GM18505 (cell line): ENCODE results near the gene SLIT1.

Source experiments
- ATAC-seq: cut with Tn5 transposase; IDR thresholded peaks from one replicate; pipeline ENCODE4 v1.9.1; 2021; ENCODE audit not compliant: unreplicated experiment
- POLR2A ChIP-seq: IDR thresholded peaks from 4 replicates; pipeline ENCODE4 v1.6.1; 2011; ENCODE audit warnings: borderline replicate concordance; ENCODE audit not compliant: insufficient read depth, insufficient read length; ENCODE audit errors: extremely low read depth

SLIT1 gene

DNA sequence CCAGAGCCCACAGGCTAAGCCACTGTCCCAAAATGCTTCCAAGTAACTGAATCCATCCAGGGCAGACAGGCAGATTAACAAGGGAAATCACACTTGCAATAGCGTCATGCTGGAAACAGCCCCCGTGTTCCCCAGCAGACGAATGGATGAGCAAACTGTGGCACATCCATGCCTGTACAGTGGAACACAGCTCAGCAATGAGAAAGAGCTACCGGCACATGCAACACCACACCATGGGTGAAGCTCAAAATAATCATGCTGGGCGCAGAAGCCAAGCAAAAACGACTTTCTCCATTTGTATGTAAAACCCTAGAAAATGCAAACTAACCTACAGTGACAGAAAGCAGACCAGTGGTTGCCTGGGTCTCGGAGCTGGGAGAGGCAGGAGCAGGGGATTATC is 153.1 kb downstream of the SLIT1 start:
- no peak for TF ChIP-seq POLR2A
- ATAC-seq = no peak

DNA sequence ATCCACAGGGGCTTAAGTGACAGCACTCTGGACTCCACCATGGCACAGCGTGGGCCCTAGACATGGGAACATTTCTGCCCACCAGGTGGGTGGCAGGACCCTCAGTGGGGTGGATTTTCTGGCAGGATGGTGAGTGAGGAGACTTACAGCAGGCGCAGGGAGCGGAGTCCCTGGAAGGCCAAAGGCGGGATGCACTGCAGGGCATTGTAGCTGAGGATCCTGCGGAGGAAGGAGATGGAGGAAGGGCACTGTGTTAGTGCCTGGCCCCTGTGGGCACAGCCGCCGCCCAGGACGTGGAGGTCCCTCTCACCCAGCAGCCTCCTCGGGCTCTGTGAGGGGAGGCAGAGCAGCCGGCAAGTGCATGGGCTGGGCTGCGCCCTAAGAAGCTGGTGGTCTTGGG is 154.3 kb downstream of the SLIT1 start:
- TF ChIP-seq POLR2A = no peak
- ATAC-seq = no peak

DNA sequence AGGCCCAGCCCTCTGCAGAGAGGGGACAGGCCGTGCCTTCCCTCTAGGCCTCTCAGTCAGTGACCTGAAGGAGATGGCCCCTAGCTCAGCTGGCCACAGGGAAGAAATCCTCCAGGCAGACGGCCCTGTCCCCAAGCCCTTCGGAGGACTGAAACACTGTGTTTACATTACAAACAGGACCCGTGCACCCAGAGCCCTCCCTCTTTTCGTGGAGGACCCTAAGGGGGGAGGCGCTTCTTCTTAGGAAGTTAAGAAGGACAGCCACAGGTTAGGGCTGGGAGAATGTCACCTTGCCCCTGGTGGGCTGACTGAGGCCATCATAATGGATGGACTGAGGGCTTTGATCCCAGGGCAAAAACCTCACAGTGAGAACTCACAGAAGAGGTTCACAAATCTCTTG is 154.9 kb downstream of the SLIT1 start:
- no peak for ATAC-seq
- no peak for TF ChIP-seq POLR2A

DNA sequence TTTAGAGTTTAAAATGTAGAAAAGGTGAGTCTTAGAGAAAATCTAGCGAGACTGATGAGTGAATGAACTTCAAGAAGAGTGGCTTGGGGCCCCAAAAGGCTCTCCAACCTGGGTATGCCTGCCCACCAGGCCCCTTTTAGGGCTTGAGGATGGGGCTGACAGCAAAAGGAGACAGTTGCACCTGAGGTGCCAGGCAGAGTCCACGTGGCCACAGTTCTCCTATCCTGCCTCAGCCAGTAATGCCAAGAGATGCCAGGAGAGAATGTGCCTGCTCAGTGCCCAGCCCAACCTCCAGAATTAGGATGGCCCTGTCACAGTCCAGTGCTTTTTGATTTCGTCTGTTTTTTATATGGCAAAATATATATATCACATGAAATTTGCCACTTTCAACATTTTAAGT is 156.5 kb downstream of the SLIT1 start:
- ATAC-seq = no peak
- TF ChIP-seq POLR2A = no peak

DNA sequence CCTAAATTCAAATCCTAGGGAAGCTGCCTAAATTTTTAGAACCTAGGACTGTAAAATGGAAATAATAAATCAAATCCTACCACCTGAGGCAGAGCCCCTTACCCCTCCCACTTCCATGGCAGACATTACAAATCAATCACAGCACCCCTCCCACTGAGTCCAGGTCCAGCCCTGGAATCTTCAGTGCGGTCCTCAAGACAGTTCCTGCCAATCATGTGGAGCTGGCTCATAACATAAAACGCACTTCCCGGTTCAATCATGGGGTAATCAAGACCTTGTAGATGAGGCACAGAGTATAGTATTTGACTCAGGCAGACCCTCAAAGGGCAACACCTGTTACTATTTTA is 157.0 kb downstream of the SLIT1 start:
- no peak for TF ChIP-seq POLR2A
- no peak for ATAC-seq

DNA sequence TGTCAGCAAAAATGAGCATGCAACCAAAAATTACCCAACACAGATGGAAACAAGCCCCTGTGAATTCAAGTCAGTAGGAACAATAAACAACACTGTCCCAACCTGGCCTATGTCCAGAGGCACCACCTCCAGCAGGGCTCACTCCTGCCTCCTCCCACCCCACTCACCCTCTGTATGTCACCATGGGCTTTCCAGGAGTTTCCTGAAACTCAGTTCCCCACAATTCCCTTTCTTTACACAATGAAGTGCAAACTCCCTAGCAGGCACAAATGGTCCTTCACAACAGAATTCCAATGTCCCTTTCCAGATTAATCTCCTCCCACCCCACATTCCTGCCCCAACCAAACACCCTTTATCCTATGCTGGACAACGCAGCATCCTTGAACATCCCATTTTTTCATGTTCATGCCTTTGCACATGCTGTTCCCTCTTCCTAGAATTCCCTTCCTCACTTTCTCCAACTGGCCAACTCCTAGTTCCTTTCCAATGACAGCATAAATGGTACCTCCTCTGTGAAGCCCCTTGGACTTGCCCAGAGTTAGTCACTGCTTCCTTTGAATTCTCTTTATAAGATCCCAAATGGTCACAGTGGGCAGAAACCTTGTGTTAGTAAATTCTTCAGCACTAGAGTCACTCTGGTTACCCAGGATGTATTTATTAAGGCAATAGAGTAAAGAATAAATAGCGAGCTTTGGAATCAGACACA is 157.5 kb downstream of the SLIT1 start:
- TF ChIP-seq POLR2A = no peak
- ATAC-seq = no peak

DNA sequence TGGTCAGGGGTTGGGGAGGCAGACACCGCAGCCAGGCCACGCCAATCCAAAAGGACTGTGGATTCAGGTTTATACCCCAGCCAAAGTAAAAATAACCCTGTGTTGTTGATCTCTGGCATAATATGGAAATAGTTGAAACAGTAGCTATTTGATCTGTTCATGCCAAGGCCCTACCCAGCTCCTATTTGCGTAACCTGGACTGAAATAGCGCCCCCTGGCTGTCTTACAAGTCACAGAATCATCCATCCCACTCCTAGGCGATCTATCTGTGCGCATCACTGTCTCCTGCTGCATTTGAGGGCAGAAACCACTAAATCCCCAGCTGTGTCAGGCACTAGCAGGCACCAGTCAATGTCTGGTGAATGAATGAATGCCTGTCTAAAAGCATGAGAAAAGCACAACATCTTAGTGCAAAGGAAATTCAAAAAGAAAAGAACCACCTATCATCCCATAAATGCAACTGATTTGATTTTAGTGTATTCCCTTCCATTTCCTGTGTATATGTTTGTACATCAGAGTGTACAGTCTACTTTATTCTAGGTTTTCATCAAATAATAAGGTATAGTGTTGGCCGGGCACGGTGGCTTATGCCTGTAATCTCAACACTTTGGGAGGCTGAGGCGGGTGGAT is 160.0 kb downstream of the SLIT1 start:
- no peak for TF ChIP-seq POLR2A
- ATAC-seq = no peak

DNA sequence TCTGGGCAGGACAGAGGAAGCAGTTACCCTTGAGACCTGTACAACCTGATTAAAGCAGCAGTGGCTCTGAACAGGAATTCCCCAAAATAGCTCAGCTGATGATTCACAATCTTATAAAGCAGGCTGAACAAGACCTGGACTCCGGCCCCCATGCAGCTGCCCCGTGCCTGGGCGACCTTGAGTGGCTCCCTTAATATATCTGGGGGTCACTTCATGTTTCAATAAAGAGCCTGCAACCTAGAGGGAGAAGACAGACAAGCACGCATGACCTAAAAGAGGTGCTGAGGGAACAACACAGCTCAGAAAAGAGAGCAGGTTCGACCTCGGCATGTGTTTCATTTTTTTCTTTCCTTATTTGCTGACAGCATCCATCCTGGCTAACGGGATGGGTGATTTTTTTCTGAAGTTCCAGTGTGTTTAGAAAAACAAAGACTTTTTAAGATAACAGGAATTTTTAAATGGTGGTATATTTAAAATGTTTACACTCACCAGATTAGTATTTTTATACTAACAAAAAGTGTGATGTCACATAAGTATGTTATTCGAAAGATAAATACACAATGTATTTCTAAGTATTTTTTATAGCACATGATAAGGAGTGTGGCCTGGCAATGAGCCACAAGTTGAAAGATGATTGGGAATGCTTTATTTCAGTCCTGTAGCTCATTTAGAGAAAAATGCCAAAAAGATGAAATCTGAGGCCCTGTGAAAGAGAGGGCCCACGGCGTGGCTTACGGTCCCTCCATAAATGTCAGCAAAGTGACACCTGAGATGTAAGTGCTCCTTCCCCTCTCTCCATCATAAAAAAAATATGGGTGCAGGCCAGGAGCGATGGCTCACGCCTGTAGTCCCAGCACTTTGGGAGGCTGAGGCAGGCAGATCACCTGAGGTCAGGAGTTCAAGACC is 161.3 kb downstream of the SLIT1 start:
- TF ChIP-seq POLR2A = no peak
- no peak for ATAC-seq

DNA sequence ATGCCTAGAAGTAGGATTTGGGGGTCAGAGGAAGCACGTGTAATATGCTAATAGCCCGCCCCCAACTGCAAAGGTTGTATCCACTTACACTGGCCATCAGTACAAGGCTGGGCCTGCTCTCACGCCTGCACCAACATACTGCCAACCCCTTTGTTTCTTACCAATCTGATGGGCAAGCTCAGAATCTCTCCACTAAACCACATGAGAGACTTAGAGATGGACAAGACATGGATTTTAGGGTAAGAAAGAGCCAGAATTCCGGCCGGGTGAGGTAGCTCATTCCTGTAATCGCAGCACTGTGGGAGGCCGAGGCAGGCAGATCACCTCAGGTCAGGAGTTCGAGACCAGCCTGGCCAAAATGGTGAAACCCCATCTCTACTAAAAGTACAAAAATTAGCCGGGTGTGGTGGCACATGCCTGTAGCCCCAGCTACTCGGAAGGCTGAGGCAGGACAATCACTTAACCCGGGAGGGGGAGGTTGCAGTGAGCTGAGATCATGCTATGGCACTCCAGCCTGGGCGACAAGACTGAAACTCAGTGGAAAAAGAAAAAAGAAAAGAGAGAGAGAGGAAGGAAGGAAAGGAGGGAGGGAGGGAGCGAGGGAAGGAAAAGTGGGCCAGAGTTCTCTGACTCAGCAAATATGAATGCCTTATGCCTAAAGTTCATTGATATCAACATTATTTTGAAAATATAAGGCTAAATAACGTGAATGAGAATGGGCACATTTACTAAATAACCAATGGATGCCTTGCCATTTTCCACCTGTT is 162.2 kb downstream of the SLIT1 start:
- TF ChIP-seq POLR2A = no peak
- ATAC-seq = no peak

DNA sequence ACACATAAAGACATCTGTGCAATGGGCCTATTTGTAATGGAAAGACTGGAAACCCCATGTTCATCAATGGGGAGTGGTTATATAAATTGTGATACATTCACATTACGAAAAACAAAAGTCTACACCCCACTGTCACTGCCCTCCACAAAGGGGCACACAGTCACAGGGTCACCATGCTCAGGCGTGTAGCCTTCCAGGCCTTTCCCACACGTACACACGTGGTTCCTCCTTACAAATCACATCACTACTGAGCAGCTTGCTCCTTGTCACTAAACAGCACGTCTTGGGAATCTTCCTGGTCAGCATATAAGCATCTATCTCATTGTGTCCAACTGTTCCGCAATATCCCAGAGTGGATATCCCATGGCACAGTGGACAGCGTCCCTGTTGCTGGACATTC is 163.1 kb downstream of the SLIT1 start:
- ATAC-seq = no peak

DNA sequence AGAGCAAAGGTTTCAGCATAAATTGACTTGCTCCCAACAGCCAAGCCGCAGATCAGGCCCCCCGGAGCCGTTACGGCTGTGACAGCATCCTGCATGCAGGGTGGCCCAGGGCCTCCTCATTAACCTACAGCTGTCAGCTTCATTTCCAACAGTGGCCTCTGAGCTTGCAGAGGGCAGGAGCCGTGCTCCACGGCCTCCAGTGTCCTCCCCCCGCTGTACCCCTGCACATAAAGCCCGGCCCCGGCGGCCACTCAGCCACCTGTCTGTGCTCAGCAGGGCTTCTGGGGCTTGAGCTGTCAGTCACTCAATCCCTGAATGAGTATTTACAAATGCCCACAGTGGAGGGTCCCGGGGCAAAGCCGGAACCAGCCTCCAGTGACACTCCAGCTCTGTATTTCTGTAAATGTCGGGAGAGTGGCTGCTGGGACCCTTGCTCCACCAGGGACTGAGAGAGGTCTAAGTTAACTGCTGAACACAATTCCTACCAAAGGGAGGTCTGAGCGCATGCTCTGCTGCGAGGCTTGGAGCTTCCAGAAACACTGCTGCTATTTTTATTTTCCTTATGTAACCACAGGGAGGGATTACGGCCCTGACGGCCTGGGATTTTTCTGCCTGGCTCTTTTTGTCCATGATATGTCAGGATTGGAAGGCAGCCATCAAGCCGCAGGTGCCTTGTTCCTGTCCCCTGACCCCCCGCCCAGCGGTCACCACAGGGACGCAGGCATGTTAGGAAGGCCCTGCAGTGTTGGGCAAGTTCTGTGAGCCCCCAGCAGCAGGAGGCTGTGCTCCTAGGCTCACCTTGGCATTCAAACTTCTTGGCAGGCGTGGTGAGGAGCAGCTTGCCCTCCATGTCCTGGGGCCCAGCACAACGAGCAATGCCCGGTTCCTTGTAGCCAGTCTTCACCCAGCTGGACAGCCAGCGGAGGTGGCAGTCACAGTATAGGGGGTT is 165.0 kb downstream of the SLIT1 start:
- ATAC-seq = no peak
- no peak for TF ChIP-seq POLR2A

More for the DNA sequence above, 163.1 kb downstream of the SLIT1 start:
- no peak for TF ChIP-seq POLR2A

DNA sequence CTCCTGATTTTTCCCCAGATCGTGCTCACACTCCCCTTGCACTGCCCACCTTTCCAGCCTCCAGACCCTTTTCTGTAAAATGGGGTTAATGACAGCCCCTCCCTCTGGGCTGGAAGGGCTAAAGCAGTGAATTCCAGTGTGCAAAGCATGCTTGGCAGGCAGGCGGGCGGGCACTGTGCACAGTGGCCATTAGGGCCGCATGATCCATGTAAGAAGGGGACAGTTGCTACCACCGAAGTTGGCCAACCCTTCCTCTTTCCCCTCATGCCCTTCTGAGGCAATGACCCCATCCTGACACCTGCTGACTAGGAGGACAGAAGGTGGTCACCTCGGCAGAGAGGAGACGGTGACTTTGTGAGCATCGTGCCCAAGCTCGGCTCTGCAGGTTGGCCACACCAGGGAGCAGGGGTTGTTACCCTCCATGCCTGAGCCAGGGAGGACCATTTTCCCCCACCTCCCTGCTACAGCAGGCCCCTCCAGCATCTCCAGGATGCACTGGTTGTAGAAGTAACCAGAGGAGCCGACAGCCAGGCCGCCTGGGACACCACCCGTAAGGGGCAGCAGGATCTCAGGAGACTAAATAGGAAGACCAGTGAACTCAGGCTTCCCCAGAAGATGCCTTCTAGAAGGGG is 166.4 kb downstream of the SLIT1 start:
- no peak for ATAC-seq
- no peak for TF ChIP-seq POLR2A
